T-helper 2 cell treated with Interferon-gamma antibody and Interleukin-4, amounts not matched to agents 100 ng/mL and 5 ng/mL, for 36 hours (primary cell): ENCODE data around the gene BRSK2. TPM values are rescaled to one million over a fixed set of nuclear protein-coding genes. Genes with fewer than 3 reads are reported as not detected.
"Not testable (repeated sequence)": the region's sequence is repeated elsewhere in the genome, so short reads cannot be mapped to it uniquely, and the experiment has no call there.

Source experiments
- intact Hi-C: fragments of 100-400 bp; cut with micrococcal nuclease; formaldehyde crosslinking; loops from one replicate; pipeline ENCODE4 v1.15.1; 2023
- total RNA-seq: library from RNA; stranded (reverse); gene quantifications from 2 replicates; pipeline ENCODE4 v1.2.3, GENCODE V29; 2022

BRSK2 gene
- total RNA-seq, 1 donor from 2014 or later, result not detected

DNA sequence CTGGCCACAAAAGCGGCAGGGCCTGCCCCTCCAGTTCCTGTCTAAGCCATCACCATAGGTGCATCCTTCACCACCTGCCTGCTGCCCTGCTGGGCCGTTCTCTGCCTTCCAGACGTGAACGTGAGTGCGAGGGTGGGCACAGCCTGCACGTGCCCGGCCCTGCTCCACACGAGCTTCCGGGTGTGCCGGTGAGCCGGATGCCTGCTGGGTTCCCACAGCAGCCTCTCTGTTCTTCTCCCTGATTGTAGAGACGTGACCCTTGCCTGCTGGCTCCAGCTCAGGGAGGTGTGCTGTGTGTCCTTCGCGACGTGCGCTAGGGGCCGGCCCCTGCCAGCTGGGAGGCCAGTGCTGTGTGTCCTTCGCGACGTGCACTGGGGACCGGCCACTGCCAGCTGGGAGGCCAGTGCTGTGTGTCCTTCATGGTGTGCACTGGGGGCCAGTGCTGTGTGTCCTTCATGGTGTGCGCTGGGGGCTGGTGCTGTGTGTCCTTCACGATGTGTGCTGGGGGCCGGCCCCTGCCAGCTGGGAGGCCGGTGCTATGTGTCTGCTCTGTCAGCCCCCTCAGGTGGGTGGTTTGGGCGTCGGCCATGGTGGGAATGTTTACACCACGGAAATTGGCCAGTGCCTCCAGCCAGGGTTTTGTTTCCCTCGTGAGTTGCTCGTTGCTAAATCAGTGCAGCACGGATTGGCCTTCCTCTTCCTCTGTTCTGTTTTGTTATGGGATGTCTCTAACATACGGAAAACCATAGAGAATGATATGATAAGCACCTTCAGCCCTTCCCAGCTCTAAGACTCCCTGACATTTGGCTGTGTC is 35.4 kb upstream of the BRSK2 start:
- intact Hi-C loops, result no loop called here

DNA sequence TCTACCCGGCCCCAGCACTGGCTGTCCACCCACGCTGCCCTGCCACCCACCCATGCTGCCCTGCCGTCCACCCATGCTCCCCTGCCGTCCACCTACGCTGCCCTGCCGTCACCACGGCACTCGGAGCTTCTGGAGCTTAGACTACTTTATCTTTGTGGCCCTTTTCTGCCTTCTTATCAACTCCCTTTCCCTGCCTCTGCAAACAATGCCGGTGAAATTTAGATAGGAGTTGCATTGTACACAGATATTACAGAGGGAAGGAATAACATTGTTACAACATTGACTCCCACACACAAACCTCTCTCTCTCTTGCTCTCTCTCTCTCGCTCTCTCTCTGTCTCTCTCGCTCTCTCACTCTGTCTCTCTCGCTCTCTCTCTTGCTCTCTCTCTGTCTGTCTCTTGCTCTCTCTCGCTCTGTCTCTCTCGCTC is 33.7 kb upstream of the BRSK2 start:
- intact Hi-C loops, result no loop called here

DNA sequence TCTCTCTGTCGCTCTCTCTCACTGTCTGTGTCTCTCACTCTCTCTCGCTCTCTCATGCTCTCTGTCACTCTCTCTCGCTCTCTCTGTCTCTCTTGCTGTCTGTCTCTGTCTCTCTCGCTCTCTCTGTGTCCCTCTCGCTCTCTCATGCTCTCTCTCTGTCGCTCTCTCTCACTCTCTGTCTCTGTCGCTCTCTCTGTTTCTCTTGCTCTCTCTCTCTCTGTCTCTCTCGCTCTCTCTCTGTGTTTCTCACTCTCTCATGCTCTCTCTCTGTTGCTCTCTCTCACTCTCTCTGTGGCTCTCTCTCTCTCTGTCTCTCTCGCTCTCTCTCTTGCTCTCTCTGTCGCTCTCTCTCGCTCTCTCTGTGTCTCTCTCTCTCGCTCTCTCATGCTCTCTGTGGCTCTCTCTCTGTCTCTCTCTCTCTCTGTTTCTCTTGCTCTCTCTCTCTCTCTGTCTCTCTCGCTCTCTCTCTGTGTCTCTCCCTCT is 33.2 kb upstream of the BRSK2 start:
- intact Hi-C loops, result no loop called here

DNA sequence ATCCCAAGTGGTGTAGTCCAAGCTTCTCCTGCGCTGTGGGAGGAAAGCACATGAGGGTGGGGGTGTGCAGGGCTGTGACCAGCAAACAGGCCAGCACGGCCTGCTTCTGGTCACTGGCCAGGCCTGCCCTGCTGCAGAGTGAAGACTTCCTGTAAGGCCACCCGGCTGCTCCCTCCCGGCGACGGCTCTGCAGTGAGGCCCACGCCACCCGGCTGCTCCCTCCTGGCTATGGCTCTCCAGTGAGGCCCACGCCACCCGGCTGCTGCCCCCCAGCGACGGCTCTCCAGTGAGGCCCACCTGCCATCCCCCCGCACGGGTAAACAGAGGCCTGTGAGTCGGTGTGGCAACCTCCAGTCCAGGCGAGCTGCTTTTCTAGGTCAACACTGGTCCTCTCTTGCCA is 31.4 kb upstream of the BRSK2 start:
- intact Hi-C loops, result no loop called here

DNA sequence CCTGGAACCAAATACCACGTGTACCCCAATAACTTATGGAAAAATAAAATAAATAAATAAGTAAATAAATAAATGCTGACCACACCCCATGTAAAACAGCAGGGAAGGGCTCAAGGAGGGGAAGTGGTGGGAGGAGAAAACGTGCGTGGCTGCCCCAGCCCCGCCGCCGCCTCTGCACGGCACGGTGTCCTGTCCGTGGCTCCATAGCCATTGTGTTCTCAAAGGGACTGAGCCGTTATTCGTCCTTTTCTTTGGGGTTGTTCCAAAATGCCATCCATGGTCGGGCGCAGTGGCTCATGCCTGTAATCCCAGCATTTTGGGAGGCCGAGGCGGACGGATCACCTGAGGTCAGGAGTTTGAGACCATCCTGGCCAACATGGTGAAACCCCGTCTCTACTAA is 30.8 kb upstream of the BRSK2 start:
- intact Hi-C loops, result not testable (repeated sequence)

DNA sequence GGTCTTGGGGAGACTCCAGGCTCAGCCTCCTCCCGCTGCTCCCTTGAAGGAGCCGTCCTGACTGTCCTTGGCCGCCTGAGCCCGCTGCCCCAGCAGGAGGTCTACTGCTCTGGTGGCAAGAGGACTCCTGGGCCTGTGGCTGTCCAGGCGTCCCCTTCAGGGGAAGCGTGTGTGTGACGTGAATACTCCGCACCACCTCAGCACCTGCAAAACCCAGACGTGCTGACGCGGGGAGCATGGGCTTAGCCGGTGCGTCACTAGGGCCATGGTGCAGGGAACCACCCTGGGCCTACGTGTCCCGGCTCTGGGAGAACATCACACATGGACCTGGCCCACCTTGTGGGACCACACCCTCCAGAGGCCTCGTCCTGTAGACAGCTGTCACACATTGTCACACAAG is 30.2 kb upstream of the BRSK2 start:
- intact Hi-C loops, result no loop called here

DNA sequence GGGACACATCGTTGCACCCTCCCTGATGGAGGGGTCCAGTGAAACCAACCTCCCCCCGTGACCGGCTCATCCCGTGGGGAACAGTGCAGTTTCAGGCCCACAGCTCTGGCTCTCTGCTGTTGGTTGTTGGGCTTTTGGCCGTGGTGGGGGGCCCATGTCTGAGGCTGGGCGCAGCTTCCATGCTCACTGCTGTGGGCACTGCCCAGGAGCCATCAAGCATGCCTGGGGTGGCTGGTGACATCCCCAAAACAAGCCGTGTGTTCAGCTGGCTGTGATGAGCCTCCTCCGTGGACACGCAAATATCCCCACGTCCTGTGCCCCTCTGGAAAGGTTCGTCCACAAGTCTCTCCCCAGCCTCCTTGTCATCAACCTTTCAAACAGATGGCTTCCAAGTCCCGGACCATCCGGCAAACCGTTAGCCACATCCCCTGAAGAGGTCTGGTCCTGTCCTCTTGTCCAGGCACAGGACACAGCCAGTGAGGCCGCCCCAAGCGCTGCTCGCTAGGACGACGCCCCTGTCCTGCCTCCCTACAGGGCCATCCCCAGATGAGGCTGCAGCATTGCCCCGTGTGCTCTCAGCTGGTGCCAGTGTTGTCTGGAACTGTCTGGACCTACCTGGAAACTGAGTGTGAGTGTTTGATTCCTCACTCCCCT is 29.4 kb upstream of the BRSK2 start:
- intact Hi-C loops, result no loop called here

DNA sequence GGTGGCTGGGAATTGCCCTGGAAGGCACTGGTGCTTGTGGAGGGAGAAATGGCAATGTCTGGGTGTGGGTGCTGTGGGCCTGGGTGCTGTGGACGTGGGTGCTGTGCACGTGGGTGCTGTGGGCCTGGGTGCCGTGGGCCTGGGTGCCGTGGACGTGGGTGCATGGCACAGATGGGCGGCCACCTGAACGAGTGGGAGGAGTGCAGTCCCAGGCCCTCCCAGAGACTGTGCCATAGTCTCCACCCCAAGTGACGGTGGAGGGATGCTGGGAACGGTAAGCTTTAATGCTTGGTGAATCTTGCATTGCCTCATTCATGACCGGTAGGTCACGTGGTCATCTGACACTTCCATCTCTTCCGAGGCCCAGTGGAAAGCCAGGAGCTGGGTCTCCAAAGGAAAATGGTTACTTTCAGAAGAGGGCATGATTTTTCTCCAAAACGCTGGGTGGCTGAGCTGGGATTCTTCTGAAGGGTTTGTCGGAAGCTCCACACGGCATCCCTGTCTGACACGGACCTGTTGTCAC is 28.8 kb upstream of the BRSK2 start:
- intact Hi-C loops, result no loop called here

DNA sequence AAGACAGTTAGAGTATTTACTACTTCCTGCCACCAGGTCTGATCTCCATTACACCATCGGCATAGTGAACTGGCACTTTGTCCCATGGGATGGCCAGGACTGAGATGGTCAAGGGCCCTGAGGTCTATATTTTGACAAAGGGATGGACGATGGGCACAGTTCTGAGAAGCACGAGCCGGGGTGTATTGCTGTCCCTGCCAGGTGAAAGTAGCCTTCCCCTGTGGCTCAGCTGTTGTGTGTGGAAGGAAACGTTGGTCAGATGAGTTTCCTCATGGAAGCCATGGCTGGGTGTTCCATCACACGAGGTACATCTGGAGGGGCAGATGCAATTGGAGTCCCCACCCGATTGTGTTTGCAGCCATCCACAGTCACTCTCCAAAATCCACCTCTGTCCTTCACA is 27.9 kb upstream of the BRSK2 start:
- intact Hi-C loops, result no loop called here

DNA sequence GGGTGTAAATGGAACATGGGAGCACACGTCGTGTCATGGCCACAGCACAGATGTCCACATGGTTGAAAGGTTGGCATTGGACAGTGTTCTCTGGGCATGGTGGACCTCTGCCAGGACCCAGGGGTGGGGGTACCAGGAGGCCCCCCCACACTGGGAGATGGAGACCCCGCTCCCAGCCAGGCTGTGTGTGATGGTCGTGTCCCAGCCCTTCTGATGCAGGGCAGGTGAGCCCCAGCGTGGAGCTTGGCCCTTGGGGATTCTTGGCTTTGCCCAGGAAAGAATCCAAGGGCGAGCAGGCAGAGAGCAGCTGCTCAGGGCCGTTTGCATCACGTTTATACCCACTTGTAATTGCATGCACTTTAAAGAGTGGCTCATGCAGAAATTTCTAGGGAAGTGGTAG is 22.0 kb upstream of the BRSK2 start:
- intact Hi-C loops, result no loop called here

DNA sequence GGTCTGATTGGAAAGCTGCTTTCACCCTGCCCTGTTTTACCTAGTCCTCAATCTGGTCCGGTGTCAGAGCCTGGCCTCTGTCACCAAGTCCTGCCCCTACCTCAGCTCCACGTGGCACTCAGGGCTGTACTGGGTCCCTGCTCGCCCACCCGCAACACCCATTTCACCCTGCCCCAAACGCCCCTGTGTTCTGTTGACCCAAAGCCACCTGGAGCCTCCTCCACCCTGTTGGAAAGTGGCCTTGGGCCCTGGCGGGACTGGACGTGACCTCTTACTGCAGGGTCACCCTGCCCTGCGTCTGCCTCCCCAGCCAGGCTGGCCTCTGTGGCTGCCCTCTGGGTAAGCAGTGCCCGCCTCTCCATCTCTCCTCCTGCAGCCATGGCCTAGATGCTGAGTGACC is 21.5 kb upstream of the BRSK2 start:
- intact Hi-C loops, result no loop called here

DNA sequence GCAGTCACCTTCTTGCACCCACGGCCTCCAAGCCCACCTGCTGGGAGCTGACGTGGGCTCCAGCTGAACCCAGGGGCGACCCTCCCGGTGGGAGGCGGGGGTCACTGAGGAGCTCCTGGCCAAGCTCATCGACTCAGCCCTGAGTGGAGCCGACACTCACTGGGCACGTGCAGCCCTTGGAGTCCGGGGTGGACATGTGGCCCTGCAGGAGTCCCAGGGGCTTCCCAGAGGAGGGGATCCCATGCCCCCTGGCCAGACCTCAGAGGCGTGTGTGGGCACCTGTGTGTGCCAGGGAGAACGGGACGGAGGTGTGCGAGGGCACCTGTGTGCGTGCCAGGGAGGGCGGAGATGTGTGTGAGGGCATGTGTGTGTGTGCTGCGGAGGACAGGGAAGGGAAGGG is 20.8 kb upstream of the BRSK2 start:
- intact Hi-C loops, result no loop called here

DNA sequence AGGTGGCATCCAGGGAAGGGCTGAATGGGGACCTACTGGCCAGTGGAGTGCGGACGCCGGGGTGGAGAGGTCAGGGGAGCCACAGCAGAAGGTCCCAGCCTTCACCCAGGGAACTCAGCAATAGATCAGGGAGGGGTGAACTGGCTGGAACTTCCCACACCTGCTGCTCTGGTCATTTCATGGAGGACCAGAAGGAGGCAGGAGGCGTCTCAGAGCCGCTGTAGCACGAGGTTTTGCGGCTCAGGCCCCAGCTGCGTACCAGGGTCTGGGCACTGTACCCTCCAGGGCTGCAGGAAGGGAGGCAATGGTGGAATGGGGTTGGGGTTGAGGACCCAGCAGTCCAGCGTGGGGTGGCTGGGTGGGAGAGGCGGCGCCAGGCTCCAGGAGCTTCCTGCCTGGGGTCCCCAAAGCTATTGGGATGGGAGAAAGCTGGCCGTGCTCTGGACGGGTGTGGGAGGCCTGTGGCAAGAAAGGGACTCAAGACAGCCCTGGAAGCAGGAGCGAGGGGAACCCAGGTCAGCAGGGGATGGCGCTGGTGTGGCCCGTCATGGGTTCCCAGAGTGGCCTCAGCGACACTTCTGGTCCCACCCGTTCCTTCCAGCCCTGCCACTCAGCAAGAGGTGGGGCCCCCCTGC is 20.2 kb upstream of the BRSK2 start:
- intact Hi-C loops, result no loop called here

DNA sequence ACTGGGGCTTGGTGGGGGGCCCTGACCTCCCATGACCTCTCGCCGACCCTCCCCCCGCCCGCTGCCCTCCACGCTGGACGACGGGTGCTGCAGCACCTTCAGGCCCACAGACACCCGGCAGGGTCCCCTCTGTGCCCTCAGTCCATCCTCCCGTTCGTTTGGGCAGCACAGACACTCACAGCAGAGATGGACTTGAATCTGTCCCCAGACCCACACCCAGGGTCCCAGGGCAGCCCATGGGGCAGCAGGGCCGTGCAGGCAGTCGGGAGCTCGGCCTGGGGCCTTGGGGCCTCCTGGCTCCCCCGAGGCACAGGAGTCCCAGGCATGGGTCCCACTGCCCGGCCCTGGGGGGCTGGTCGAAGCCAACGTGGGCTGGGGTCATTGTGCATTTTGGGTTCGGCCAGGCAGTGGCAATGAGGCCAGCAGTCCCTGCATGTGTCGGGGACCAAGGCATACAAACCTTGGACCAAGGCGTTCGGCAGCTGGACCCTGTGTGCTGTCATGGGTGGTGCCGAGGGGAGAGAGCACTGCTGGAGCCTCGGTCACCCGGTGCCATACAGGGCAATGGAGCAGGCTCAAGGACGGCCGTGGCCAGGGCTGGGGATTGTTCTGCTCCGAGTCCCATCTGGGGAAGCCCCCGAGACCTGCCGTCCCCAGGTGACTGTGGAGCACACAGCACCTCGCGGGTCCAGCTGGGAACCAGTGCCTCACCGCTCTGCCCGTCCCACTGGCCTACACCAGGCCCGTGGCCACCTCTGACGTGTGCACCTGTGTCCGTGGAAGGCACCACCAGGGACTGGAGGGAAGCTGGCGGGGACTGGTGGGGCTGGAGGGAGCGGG is 19.3 kb upstream of the BRSK2 start:
- intact Hi-C loops, result no loop called here

DNA sequence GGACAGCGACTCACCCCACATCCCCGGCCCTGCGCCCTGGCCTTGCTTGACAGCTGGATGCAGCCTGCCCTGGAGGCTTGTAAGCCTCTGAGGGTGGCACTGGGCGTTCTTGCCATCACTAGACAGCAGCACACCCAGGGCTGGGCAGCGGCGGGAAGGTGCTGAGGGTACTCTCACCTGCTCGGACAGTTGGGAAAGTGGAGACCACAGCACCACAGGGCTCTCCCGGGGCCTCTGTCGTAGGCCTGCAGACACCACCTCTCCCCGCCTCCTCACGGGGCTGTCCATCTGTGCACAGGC is 18.8 kb upstream of the BRSK2 start:
- intact Hi-C loops, result no loop called here

DNA sequence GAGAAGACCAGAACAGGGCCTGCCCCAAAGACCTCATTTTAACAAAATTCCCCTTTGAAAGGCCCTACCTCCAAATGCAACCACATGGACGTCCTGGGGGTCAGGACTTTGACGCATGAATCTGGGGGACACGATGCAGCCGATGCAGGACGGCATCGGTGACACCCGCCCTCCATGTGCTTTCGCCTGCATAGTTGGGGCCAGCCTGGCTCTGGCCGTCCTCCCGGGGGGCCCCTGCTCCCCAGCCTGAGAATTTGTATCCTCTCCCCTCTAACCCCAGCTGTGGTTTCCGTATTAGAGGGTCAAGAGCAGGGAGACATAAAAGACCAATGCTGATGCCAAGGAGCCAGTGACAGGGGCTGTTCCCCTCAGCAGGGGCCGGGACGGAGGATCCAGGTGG is 18.4 kb upstream of the BRSK2 start:
- intact Hi-C loops, result no loop called here

DNA sequence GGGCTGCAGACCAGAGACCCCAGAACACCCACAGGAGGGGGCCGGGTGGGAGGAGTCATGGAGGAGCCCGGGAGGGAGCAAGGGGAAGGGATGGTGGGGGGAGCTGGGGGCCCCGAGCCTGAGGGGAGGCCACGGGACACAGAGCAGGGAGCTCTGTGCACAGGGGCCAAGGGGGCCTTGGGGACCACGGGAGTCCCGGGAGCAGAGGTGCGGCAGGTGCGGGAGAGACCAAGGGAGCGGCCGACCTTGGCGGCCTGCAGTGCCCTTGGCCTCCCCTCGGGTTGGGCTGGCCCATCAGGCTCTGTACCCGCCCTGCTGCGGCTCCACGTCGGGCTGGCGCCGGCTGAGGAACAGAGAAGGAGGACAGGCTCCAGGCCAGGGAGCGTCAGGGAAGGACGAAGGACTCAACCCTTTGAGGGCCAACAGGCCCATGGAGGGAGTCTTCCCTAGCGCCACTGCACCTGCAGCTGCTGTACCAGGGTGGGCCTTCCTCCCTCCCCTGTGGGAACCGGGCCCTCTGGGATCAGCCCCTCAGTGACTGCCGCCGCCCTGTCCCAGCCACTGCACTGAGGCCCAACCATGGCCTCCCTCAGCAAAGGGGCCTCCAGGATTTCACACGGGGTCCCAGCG is 17.8 kb upstream of the BRSK2 start:
- intact Hi-C loops, result no loop called here

DNA sequence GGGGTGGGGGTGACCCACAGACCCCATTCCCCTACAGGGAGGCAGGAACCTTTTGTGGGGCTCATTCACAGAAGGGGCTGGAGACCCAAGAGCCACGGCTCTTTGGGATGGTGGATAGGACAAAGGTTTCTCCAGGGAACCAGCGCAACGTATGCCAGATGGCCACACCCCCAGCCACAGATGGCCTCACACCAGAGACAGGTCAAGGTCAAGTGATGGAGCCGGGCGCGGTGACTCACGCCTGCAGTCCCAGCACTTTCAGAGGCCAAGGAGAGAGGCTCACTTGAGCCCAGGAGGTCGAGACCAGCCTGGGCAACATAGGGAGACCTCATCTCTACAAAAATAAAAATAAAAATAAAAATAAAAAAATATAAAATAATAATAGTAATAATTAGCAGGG is 17.1 kb upstream of the BRSK2 start:
- intact Hi-C loops, result no loop called here

DNA sequence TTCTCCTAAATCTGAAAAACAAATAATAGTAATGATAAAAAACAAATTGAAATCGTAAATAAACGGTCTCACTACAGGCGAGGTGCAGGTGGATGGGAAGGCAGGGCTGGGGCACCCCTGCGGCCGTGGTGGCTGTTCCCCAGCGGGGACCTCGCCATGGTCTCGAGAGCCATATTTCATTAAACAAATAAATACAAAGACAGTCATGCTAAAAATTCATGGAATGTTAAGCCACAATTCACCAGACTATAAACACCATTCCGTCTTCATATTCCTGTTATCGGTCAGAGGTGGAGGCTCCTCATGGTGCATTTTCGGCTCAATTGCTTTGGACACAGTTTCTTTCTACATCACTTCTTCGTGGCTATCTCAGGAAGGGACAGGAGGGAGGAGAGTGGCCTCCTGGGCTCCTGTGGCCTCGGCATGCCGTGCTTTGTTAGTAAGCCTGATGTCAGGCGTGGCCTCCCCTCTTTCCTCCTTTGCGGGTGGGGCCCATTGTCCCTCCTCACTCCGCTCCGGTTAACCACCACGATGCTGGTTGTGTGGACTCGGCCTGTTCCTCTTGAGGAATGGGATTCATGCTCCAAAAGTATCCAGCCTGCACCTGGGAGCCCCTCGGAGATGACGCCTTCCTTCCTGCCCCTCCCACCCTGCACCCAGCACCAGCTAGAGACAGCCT is 16.1 kb upstream of the BRSK2 start:
- intact Hi-C loops, result no loop called here

DNA sequence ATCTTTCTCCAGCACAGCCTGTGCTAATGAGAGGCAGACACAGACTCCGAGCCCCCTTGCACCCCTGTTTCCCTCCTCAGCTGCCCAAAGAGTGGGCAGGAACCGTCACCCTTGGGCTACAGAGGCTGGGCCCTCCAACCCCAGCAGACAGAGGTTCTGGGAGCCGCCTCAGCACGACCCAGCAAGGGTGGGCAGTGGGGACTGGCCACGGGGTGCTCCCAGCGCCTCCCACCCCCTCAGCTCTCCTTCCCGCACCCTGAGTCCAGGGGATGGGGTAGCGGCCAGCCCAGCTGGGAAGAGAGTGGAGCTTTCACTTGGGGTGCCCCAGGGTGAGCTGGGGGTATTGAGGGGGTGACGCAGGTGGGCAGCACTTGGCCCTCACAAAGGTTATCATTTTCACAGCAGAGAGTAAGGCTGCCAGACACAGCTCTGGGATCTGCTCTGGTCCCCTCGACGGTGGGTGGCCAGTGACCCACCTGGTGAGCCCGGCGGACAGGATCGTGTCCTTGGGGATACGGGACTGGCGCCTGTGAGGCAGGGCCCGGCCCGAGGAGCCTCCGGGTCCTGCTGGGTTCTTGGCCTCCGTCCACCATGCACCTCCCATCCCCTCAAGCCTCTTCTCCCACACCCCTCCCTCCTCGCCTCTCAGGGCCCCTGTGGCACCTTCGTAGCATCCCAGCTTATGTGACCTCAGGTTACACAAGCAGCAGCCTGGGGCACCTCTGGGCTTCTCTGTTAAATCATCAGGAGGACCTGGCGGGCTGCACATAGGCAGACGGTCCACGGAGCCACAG is 14.4 kb upstream of the BRSK2 start:
- intact Hi-C loops, result no loop called here
